ENCODE measurements around the gene PDGFRB. TPM values are rescaled to one million over a fixed set of nuclear protein-coding genes. Genes with fewer than 3 reads are reported as not detected.

PDGFRB gene
- total RNA-seq, 4 donors from 2014 or later = 87.5 to 161 (median 113) TPM

DNA sequence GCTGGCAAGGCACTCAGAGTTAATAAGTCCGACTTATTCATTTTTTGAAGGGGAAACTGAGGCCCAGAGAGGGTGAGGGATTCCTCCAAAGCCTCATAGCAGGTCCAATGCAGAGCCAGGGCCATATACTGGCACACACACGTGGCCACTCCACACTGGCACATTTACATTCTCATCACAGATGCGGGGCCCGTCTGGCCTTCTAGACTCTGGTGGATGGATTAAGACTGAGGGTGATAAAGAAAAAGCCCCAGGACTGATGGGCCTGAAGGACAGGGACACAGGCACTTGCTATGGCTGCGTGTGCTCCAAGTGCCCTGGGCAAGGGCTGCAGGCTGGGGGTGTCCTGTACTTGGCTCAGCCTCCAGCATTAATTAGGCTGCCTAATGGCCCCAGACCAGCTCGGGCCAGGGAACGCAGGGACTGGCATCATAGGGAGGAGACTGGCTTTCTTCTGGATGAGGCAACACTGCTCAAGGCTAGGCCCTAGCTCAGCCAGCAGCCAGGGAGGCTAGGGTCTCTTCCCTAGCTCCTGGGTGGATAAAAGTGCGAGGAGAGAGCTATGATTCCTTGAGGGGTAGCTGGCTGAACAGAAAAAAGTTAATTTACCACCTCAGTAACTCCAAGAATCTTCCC, 40.8 kb downstream of the PDGFRB start:
- no peak overlapping the region for H3K27ac ChIP-seq
- H3K27me3 ChIP-seq = peaks cover 3% of the 10 kb centered on the region
- H3K36me3 ChIP-seq = peaks cover 0 to 57% of the 10 kb centered on the region in 2 donors
- H3K9me3 ChIP-seq = no peaks in the 10 kb centered on the region
- H3K4me1 ChIP-seq = peaks cover 0 to 10% (median 3%) of the 10 kb centered on the region in 3 donors
- H3K4me3 ChIP-seq = no peak overlapping the region
- ATAC-seq = no peak
- WGBS, 2 donors (ENCODE audit: low coverage in 1 of 2) = 50 to 73% methylated on average over 2 to 4 of the region's 8 CpGs
- no peak for TF ChIP-seq EP300 (IDR thresholded peaks at IDR 0.05)
- TF ChIP-seq POLR2A (IDR thresholded peaks at IDR 0.05) = no peak
- TF ChIP-seq POLR2AphosphoS5 (IDR thresholded peaks at IDR 0.05) = no peak
- TF ChIP-seq, protein P1, sequence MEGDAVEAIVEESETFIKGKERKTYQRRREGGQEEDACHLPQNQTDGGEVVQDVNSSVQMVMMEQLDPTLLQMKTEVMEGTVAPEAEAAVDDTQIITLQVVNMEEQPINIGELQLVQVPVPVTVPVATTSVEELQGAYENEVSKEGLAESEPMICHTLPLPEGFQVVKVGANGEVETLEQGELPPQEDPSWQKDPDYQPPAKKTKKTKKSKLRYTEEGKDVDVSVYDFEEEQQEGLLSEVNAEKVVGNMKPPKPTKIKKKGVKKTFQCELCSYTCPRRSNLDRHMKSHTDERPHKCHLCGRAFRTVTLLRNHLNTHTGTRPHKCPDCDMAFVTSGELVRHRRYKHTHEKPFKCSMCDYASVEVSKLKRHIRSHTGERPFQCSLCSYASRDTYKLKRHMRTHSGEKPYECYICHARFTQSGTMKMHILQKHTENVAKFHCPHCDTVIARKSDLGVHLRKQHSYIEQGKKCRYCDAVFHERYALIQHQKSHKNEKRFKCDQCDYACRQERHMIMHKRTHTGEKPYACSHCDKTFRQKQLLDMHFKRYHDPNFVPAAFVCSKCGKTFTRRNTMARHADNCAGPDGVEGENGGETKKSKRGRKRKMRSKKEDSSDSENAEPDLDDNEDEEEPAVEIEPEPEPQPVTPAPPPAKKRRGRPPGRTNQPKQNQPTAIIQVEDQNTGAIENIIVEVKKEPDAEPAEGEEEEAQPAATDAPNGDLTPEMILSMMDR (IDR thresholded peaks at IDR 0.05) = no peak

DNA sequence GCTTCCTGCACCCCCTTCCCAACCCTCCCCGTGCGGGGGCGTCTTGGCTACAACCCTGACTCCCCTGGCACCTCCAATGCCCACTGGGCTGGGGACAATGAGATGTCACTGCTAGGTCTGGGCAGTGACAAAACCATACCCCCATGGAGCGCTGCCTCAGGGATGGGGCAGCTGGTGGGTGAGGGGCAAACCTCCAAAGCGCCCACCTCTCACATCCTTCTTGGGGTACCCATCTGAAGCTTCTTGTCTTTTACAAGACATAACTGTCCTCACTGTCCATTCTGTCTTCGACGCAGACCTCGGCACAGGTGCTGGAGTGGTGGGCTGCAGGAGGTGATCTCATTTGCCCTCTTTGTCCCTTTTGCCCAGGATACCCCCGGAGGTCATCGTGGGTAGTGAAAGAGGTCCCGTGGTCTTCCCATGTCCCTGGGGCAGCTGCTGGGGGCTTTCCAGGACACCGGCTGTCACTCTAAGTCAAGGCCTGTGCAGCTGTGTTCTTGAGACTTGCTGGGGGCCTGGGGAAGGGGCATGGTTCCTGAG, 41.5 kb downstream of the PDGFRB start:
- Histone ChIP-seq H3K36me3 (peaks cover 0 to 49% of the 10 kb centered on the region in 2 donors), H3K4me3 (no peak overlapping the region), H3K9me3 (no peaks in the 10 kb centered on the region), H3K4me1 (peaks cover 0 to 10% (median 3%) of the 10 kb centered on the region in 3 donors), H3K27ac (no peak overlapping the region), H3K27me3 (peaks cover 3% of the 10 kb centered on the region)
- no peak for ATAC-seq
- WGBS, 2 donors (ENCODE audit: low coverage in 1 of 2) = 100% methylated on average over 2 of the region's 12 CpGs; no CpG with 5 or more reads in 1 of the 2 donors
- TF ChIP-seq, protein P1 (IDR thresholded peaks at IDR 0.05) = peak in 1 of 4 experiments; percentile 5
- no peak for TF ChIP-seq POLR2A (IDR thresholded peaks at IDR 0.05)

- 80% methylated on average over 8 of the region's 18 CpGs; no CpG with 5 or more reads in 1 of the 2 donors for WGBS, 2 donors (ENCODE audit: low coverage in 1 of 2)
- no peaks in the 10 kb centered on the region for H3K9me3 ChIP-seq
- H3K4me1 ChIP-seq = peaks cover 0 to 10% (median 3%) of the 10 kb centered on the region in 3 donors
- H3K27me3 ChIP-seq = peaks cover 3% of the 10 kb centered on the region
- H3K27ac ChIP-seq = peak overlapping the region in 3 of 4 donors; percentile 43 to 63 (median 46)
- no peak for TF ChIP-seq POLR2AphosphoS5 (IDR thresholded peaks at IDR 0.05)
- TF ChIP-seq, protein P1 (IDR thresholded peaks at IDR 0.05) = no peak
- no peak for TF ChIP-seq EP300 (IDR thresholded peaks at IDR 0.05)
- TF ChIP-seq POLR2A (IDR thresholded peaks at IDR 0.05) = no peak
- H3K4me3 ChIP-seq = no peak overlapping the region
- peaks cover 0 to 40% of the 10 kb centered on the region in 2 donors for H3K36me3 ChIP-seq
- peak; percentile 32 for ATAC-seq
Observed at GRCh38 chr5:150113047-150113744, 42.4 kb downstream of the PDGFRB start.

DNA sequence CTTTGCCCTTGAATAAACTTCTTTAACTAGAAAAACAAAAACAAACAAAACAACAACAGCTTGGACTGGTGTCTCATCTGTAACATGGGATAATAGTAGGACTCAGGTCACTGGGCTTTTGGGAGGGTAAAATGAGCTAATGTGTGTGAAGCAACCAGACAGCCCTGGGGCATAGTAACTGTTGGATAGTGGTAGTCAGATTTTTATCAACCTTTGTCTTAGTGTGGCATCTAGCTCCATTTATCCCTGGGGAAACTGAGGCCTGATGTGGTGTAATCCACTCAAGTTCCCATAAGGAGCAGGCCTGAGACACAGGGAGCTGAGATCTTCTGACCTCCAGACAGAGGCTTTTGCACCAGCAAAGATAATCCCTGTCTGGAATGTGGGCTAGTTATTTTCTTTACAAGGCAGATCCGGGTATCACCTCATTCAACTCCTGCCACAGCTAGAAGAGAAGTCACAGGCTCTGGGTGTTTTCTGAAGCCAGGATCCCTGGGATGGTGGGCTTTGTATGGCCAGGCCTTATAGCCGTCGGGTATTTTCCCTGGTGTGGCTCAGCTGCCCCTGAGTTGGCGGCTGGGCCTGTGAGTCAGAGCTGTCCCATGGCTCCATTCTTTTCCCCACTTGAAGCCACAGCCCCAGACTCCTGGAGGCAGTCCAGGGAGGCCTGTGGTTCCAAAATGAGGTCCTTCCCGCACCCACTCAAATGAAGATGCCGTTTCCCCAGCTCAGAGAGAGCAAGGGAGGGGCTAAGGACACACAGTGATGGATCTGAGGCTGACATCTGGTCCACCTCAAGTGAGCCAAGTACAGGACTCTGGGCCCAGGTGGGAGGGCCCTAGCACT, 43.2 kb downstream of the PDGFRB start:
- TF ChIP-seq POLR2A (IDR thresholded peaks at IDR 0.05) = no peak
- TF ChIP-seq POLR2AphosphoS5 (IDR thresholded peaks at IDR 0.05) = no peak
- TF ChIP-seq EP300 (IDR thresholded peaks at IDR 0.05) = no peak
- TF ChIP-seq, protein P1 (IDR thresholded peaks at IDR 0.05) = no peak
- 20 to 50% methylated on average over 1 of the region's 6 CpGs for WGBS, 2 donors (ENCODE audit: low coverage in 1 of 2)
- Histone ChIP-seq H3K27ac (peak overlapping the region in 3 of 4 donors; percentile 43 to 63 (median 46)), H3K4me3 (no peak overlapping the region), H3K4me1 (peaks cover 0 to 10% (median 3%) of the 10 kb centered on the region in 3 donors), H3K36me3 (peaks cover 0 to 32% of the 10 kb centered on the region in 2 donors), H3K9me3 (no peaks in the 10 kb centered on the region), H3K27me3 (peaks cover 3% of the 10 kb centered on the region)
- ATAC-seq = peak; percentile 64
